ENCODE measurements around the gene CENPU.

GRCh38 chr4:184765473-184766340, 31.8 kb upstream of the CENPU start:
- TF ChIP-seq CTCF (CRISPR knock-in tag; IDR thresholded peaks at IDR 0.05) (peak; percentile 52), DMTF1 (CRISPR knock-in tag; IDR thresholded peaks at IDR 0.05) (no peak), SALL2 (CRISPR knock-in tag; IDR thresholded peaks at IDR 0.05) (no peak), POLR2AphosphoS5 (IDR thresholded peaks at IDR 0.05; ENCODE audit: low read depth, low read length) (no peak), REXO4 (CRISPR knock-in tag; IDR thresholded peaks at IDR 0.05; ENCODE audit: borderline replicate concordance) (no peak), ZSCAN29 (CRISPR knock-in tag; conservative IDR thresholded peaks at IDR 0.05) (no peak), RAD21 (CRISPR knock-in tag; IDR thresholded peaks at IDR 0.05) (0 out of 2 replicates have a peak, but pooled peaks have one; percentile 24), ZNF441 (CRISPR knock-in tag; IDR thresholded peaks at IDR 0.05; ENCODE audit: borderline replicate concordance) (no peak), SRF (IDR thresholded peaks at IDR 0.05; ENCODE audit: low read depth, low read length) (no peak)
- TF ChIP-seq, protein P1, sequence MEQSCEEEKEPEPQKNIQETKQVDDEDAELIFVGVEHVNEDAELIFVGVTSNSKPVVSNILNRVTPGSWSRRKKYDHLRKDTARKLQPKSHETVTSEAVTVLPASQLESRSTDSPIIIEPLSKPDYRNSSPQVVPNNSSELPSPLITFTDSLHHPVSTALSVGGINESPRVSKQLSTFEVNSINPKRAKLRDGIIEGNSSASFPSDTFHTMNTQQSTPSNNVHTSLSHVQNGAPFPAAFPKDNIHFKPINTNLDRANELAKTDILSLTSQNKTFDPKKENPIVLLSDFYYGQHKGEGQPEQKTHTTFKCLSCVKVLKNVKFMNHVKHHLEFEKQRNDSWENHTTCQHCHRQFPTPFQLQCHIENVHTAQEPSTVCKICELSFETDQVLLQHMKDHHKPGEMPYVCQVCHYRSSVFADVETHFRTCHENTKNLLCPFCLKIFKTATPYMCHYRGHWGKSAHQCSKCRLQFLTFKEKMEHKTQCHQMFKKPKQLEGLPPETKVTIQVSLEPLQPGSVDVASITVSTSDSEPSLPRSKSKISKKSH (CRISPR knock-in tag; IDR thresholded peaks at IDR 0.05; ENCODE audit: borderline replicate concordance) = no peak
- TF ChIP-seq, protein P2, sequence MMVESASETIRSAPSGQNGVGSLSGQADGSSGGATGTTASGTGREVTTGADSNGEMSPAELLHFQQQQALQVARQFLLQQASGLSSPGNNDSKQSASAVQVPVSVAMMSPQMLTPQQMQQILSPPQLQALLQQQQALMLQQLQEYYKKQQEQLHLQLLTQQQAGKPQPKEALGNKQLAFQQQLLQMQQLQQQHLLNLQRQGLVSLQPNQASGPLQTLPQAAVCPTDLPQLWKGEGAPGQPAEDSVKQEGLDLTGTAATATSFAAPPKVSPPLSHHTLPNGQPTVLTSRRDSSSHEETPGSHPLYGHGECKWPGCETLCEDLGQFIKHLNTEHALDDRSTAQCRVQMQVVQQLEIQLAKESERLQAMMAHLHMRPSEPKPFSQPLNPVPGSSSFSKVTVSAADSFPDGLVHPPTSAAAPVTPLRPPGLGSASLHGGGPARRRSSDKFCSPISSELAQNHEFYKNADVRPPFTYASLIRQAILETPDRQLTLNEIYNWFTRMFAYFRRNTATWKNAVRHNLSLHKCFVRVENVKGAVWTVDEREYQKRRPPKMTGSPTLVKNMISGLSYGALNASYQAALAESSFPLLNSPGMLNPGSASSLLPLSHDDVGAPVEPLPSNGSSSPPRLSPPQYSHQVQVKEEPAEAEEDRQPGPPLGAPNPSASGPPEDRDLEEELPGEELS (CRISPR knock-in tag; IDR thresholded peaks at IDR 0.05) = no peak
